Activated naive CD8-positive, alpha-beta T cell treated with anti-CD3 and anti-CD28 coated beads for 36 hours (primary cell): Measurements from ENCODE around the gene TTR. TPM values are rescaled to one million over a fixed set of nuclear protein-coding genes. Genes with fewer than 3 reads are reported as not detected.

Experiments
- DNase-seq: peaks from one replicate; pipeline ENCODE4 v3.0.0; 2021
- H3K27ac Mint-ChIP-seq: one replicate; pipeline ENCODE4 v1.8.0; 2022; ENCODE audit warnings: mild to moderate bottlenecking, moderate library complexity, mixed read lengths
- H3K27me3 Mint-ChIP-seq: one replicate; pipeline ENCODE4 v1.8.0; 2022; ENCODE audit warnings: mild to moderate bottlenecking, mixed read lengths
- H3K36me3 Mint-ChIP-seq: one replicate; pipeline ENCODE4 v1.8.0; 2021; ENCODE audit warnings: mild to moderate bottlenecking, mixed read lengths
- H3K4me1 Mint-ChIP-seq: one replicate; pipeline ENCODE4 v1.8.0; 2021; ENCODE audit warnings: mixed read lengths
- H3K4me3 Mint-ChIP-seq: one replicate; pipeline ENCODE4 v1.8.0; 2022; ENCODE audit warnings: mild to moderate bottlenecking, moderate library complexity, mixed read lengths
- H3K9me3 Mint-ChIP-seq: one replicate; pipeline ENCODE4 v1.8.0; 2022; ENCODE audit warnings: mixed read lengths
- total RNA-seq, 2 experiments: library from RNA; stranded (reverse); gene quantifications; one replicate each; pipeline ENCODE4 v1.2.3, GENCODE V29; 2021

TTR gene
- total RNA-seq, 2 experiments from 2014 or later = not detected

- H3K4me1 Mint-ChIP-seq = no peaks in the 10 kb centered on the region
- peaks cover 11% of the 10 kb centered on the region for H3K27me3 Mint-ChIP-seq
- H3K27ac Mint-ChIP-seq = no peak overlapping the region
- no peaks in the 10 kb centered on the region for H3K9me3 Mint-ChIP-seq
- H3K4me3 Mint-ChIP-seq = no peak overlapping the region
- H3K36me3 Mint-ChIP-seq = no peaks in the 10 kb centered on the region
- DNase-seq = no peak
These were observed 27.1 kb downstream of the TTR start for GRCh38 chr18:31618801-31619200.

GRCh38 chr18:31619291-31619690 is 27.6 kb downstream of the TTR start:
- H3K36me3 Mint-ChIP-seq = no peaks in the 10 kb centered on the region
- no peak overlapping the region for H3K4me3 Mint-ChIP-seq
- H3K27ac Mint-ChIP-seq = no peak overlapping the region
- peaks cover 11% of the 10 kb centered on the region for H3K27me3 Mint-ChIP-seq
- no peaks in the 10 kb centered on the region for H3K4me1 Mint-ChIP-seq
- H3K9me3 Mint-ChIP-seq = no peaks in the 10 kb centered on the region
- DNase-seq = no peak

GRCh38 chr18:31624892-31625640 is 33.4 kb downstream of the TTR start:
- no peak overlapping the region for H3K4me3 Mint-ChIP-seq
- no peaks in the 10 kb centered on the region for H3K9me3 Mint-ChIP-seq
- no peak overlapping the region for H3K27ac Mint-ChIP-seq
- no peaks in the 10 kb centered on the region for H3K36me3 Mint-ChIP-seq
- no peak for DNase-seq
- no peaks in the 10 kb centered on the region for H3K27me3 Mint-ChIP-seq
- H3K4me1 Mint-ChIP-seq = no peaks in the 10 kb centered on the region

- H3K4me1 Mint-ChIP-seq = no peaks in the 10 kb centered on the region
- no peaks in the 10 kb centered on the region for H3K36me3 Mint-ChIP-seq
- H3K4me3 Mint-ChIP-seq = no peak overlapping the region
- no peaks in the 10 kb centered on the region for H3K27me3 Mint-ChIP-seq
- no peak overlapping the region for H3K27ac Mint-ChIP-seq
- no peaks in the 10 kb centered on the region for H3K9me3 Mint-ChIP-seq
- no peak for DNase-seq
These were observed 34.7 kb downstream of the TTR start for GRCh38 chr18:31626409-31626808.

- H3K27me3 Mint-ChIP-seq = peaks cover 15% of the 10 kb centered on the region
- no peak overlapping the region for H3K4me3 Mint-ChIP-seq
- DNase-seq = no peak
- H3K4me1 Mint-ChIP-seq = peaks cover 19% of the 10 kb centered on the region
- no peaks in the 10 kb centered on the region for H3K36me3 Mint-ChIP-seq
- peaks cover 2% of the 10 kb centered on the region for H3K9me3 Mint-ChIP-seq
- no peak overlapping the region for H3K27ac Mint-ChIP-seq
These were observed 38.9 kb downstream of the TTR start for GRCh38 chr18:31630549-31630948.

- Mint-ChIP-seq H3K4me1 (peaks cover 19% of the 10 kb centered on the region), H3K27ac (no peak overlapping the region), H3K36me3 (peaks cover 1% of the 10 kb centered on the region), H3K27me3 (peaks cover 15% of the 10 kb centered on the region), H3K4me3 (no peak overlapping the region), H3K9me3 (peaks cover 2% of the 10 kb centered on the region)
- no peak for DNase-seq
These were observed 39.8 kb downstream of the TTR start for GRCh38 chr18:31631526-31631925.

GRCh38 chr18:31632356-31632755 is 40.7 kb downstream of the TTR start:
- H3K9me3 Mint-ChIP-seq = peaks cover 5% of the 10 kb centered on the region
- no peak overlapping the region for H3K27ac Mint-ChIP-seq
- peaks cover 4% of the 10 kb centered on the region for H3K36me3 Mint-ChIP-seq

GRCh38 chr18:31633392-31634330 is 42.0 kb downstream of the TTR start:
- no peak for DNase-seq
- Mint-ChIP-seq H3K36me3 (peaks cover 4% of the 10 kb centered on the region), H3K4me3 (no peak overlapping the region), H3K4me1 (peaks cover 19% of the 10 kb centered on the region), H3K9me3 (peaks cover 5% of the 10 kb centered on the region), H3K27ac (no peak overlapping the region), H3K27me3 (peaks cover 19% of the 10 kb centered on the region)

More at GRCh38 chr18:31632356-31632755, 40.7 kb downstream of the TTR start:
- Mint-ChIP-seq H3K4me1 (peaks cover 19% of the 10 kb centered on the region), H3K4me3 (no peak overlapping the region), H3K27me3 (peaks cover 18% of the 10 kb centered on the region)
- DNase-seq = no peak

GRCh38 chr18:31634331-31634713 is 42.6 kb downstream of the TTR start:
- H3K4me3 Mint-ChIP-seq = no peak overlapping the region
- peaks cover 19% of the 10 kb centered on the region for H3K27me3 Mint-ChIP-seq
- DNase-seq = no peak
- H3K4me1 Mint-ChIP-seq = peaks cover 19% of the 10 kb centered on the region
- peaks cover 4% of the 10 kb centered on the region for H3K36me3 Mint-ChIP-seq
- H3K9me3 Mint-ChIP-seq = peaks cover 5% of the 10 kb centered on the region
- peak overlapping the region; percentile 22 for H3K27ac Mint-ChIP-seq

- peaks cover 4% of the 10 kb centered on the region for H3K36me3 Mint-ChIP-seq
- H3K4me1 Mint-ChIP-seq = peaks cover 19% of the 10 kb centered on the region
- peaks cover 5% of the 10 kb centered on the region for H3K9me3 Mint-ChIP-seq
- H3K27ac Mint-ChIP-seq = no peak overlapping the region
- peaks cover 25% of the 10 kb centered on the region for H3K27me3 Mint-ChIP-seq
- no peak overlapping the region for H3K4me3 Mint-ChIP-seq
- no peak for DNase-seq
These were observed 44.7 kb downstream of the TTR start for GRCh38 chr18:31636387-31636786.

GRCh38 chr18:31637445-31637844 is 45.8 kb downstream of the TTR start:
- H3K4me3 Mint-ChIP-seq = no peak overlapping the region
- no peak for DNase-seq
- H3K4me1 Mint-ChIP-seq = peaks cover 19% of the 10 kb centered on the region
- H3K9me3 Mint-ChIP-seq = peaks cover 5% of the 10 kb centered on the region
- no peak overlapping the region for H3K27ac Mint-ChIP-seq
- peaks cover 4% of the 10 kb centered on the region for H3K36me3 Mint-ChIP-seq
- H3K27me3 Mint-ChIP-seq = peaks cover 25% of the 10 kb centered on the region

GRCh38 chr18:31643003-31643402 is 51.3 kb downstream of the TTR start:
- no peaks in the 10 kb centered on the region for H3K9me3 Mint-ChIP-seq
- H3K27ac Mint-ChIP-seq = no peak overlapping the region
- no peaks in the 10 kb centered on the region for H3K36me3 Mint-ChIP-seq

GRCh38 chr18:31645411-31645810 is 53.7 kb downstream of the TTR start:
- Mint-ChIP-seq H3K4me1 (peaks cover 16% of the 10 kb centered on the region), H3K27me3 (peaks cover 16% of the 10 kb centered on the region), H3K9me3 (no peaks in the 10 kb centered on the region), H3K36me3 (no peaks in the 10 kb centered on the region), H3K4me3 (no peak overlapping the region), H3K27ac (no peak overlapping the region)
- DNase-seq = no peak

More at GRCh38 chr18:31643003-31643402, 51.3 kb downstream of the TTR start:
- Mint-ChIP-seq H3K27me3 (peaks cover 6% of the 10 kb centered on the region), H3K4me1 (peaks cover 14% of the 10 kb centered on the region), H3K4me3 (no peak overlapping the region)
- DNase-seq = no peak

- DNase-seq = no peak
- Mint-ChIP-seq H3K27me3 (peaks cover 19% of the 10 kb centered on the region), H3K27ac (peak overlapping the region; percentile 23), H3K4me1 (peaks cover 16% of the 10 kb centered on the region), H3K36me3 (no peaks in the 10 kb centered on the region), H3K4me3 (peak overlapping the region; percentile 6), H3K9me3 (no peaks in the 10 kb centered on the region)
These were observed 54.9 kb downstream of the TTR start for GRCh38 chr18:31646332-31647126.
